Measurements from ENCODE around the gene RBFOX1.

The RBFOX1 gene

DNA sequence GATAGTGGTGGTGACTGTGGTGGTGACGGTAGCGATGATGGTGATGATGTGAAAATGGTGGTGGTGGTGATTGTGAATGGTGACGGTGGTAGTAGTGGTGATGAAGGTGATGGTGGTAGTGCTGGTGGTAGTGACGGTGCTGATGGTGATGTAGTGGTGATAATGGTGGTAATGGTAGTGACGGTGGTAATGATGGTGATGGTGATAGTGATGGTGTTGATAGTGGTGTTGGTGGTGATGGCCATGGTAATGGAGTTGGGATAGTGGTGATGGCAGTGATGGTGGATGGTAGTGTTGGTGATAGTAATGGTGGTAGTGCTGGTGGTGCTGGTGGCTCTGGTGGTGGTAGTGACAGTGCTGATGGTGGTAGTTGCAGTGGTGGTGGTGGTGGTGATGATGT lies 14.7 kb upstream of the RBFOX1 start:
- TF ChIP-seq, protein P1, sequence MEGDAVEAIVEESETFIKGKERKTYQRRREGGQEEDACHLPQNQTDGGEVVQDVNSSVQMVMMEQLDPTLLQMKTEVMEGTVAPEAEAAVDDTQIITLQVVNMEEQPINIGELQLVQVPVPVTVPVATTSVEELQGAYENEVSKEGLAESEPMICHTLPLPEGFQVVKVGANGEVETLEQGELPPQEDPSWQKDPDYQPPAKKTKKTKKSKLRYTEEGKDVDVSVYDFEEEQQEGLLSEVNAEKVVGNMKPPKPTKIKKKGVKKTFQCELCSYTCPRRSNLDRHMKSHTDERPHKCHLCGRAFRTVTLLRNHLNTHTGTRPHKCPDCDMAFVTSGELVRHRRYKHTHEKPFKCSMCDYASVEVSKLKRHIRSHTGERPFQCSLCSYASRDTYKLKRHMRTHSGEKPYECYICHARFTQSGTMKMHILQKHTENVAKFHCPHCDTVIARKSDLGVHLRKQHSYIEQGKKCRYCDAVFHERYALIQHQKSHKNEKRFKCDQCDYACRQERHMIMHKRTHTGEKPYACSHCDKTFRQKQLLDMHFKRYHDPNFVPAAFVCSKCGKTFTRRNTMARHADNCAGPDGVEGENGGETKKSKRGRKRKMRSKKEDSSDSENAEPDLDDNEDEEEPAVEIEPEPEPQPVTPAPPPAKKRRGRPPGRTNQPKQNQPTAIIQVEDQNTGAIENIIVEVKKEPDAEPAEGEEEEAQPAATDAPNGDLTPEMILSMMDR (IDR thresholded peaks at IDR 0.05; ENCODE audit: control insufficient read depth, extremely low read depth, insufficient read depth) = no peak
- H3K4me3 ChIP-seq (ENCODE audit: low read depth, low read length) = no peak overlapping the region
- no peak for DNase-seq (ENCODE audit: low read depth)

GRCh38 chr16:7318686-7319085 lies 14.0 kb upstream of the RBFOX1 start:
- TF ChIP-seq, protein P1 (IDR thresholded peaks at IDR 0.05; ENCODE audit: control insufficient read depth, extremely low read depth, insufficient read depth) = no peak
- DNase-seq (ENCODE audit: low read depth) = no peak

DNA sequence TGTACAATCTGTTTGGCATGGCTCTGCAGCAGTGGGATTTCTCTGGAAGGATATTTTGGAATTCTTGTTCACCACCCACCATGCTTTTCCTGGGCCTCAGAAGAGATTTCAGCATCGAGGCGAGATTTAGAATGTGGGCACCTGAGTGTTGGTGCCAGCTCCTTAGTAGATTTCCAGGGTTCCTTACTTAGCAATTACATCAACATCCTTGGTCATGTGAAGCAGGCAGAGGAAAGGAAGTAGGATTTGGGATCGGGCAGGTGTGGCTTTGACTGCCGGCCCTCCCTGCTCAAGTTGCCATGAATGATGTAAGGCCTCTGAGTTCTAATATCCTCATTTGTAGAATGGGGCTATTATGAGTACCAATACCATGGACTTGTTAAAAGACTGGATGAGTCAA lies 13.1 kb upstream of the RBFOX1 start:
- no peak overlapping the region for H3K4me3 ChIP-seq (ENCODE audit: low read depth, low read length)
- DNase-seq (ENCODE audit: low read depth) = no peak
- TF ChIP-seq, protein P1 (IDR thresholded peaks at IDR 0.05; ENCODE audit: control insufficient read depth, extremely low read depth, insufficient read depth) = no peak

More at GRCh38 chr16:7318686-7319085, 14.0 kb upstream of the RBFOX1 start:
- no peak overlapping the region for H3K4me3 ChIP-seq (ENCODE audit: low read depth, low read length)

GRCh38 chr16:7321661-7322060 lies 11.0 kb upstream of the RBFOX1 start:
- no peak for DNase-seq (ENCODE audit: low read depth)
- TF ChIP-seq, protein P1 (IDR thresholded peaks at IDR 0.05; ENCODE audit: control insufficient read depth, extremely low read depth, insufficient read depth) = no peak
- H3K4me3 ChIP-seq (ENCODE audit: low read depth, low read length) = no peak overlapping the region

GRCh38 chr16:7324321-7324720 lies 8.3 kb upstream of the RBFOX1 start:
- DNase-seq (ENCODE audit: low read depth) = no peak
- TF ChIP-seq, protein P1 (IDR thresholded peaks at IDR 0.05; ENCODE audit: control insufficient read depth, extremely low read depth, insufficient read depth) = no peak
- no peak overlapping the region for H3K4me3 ChIP-seq (ENCODE audit: low read depth, low read length)

- TF ChIP-seq, protein P1 (IDR thresholded peaks at IDR 0.05; ENCODE audit: control insufficient read depth, extremely low read depth, insufficient read depth) = no peak
- no peak overlapping the region for H3K4me3 ChIP-seq (ENCODE audit: low read depth, low read length)
- no peak for DNase-seq (ENCODE audit: low read depth)
These were observed 6.8 kb upstream of the RBFOX1 start for GRCh38 chr16:7325834-7326233.

DNA sequence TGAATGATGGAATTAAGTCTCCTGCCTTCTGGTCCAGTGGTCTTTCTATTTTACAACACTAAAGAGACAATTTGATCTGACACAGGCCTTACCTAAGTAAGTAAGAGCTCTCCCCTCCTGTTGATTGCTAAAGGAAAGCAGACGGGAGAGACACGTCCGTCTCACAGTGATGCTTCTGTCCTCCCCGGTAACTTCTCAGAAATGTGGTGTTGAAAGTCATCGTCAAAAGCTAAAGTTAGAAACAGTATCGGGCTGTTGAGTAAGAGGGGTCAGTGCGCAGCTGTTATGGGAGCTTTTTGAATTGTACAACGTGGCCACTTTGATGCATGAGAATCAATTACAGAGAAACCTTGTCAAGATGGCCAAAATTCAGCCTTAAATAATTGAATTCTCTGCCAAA lies 1.9 kb upstream of the RBFOX1 start:
- TF ChIP-seq, protein P1 (IDR thresholded peaks at IDR 0.05; ENCODE audit: control insufficient read depth, extremely low read depth, insufficient read depth) = no peak
- H3K4me3 ChIP-seq (ENCODE audit: low read depth, low read length) = no peak overlapping the region
- DNase-seq (ENCODE audit: low read depth) = no peak

All from LNCaP clone FGC (cell line).